Muscle of leg (tissue), 11 donors: ENCODE measurements around the gene PRR19. TPM values are rescaled to one million over a fixed set of nuclear protein-coding genes. Genes with fewer than 3 reads are reported as not detected.
A peak's percentile ranks its signal among the peaks of the same experiment; 100 is the strongest.

Source experiments
- DNase-seq: peaks from one replicate; pipeline ENCODE4 v3.0.0; 2013
- H3K27ac ChIP-seq: one replicate; pipeline ENCODE4 v1.5.1; 2013; ENCODE audit warnings: mild to moderate bottlenecking, low read length, control low read depth
- H3K27me3 ChIP-seq: one replicate; pipeline ENCODE4 v1.6.1; 2013; ENCODE audit warnings: low read length; ENCODE audit not compliant: control insufficient read depth, insufficient read depth
- H3K36me3 ChIP-seq: one replicate; pipeline ENCODE4 v1.6.1; 2013; ENCODE audit warnings: low read length; ENCODE audit not compliant: control insufficient read depth, insufficient read depth
- H3K4me1 ChIP-seq: one replicate; pipeline ENCODE4 v1.6.1; 2013; ENCODE audit warnings: low read length; ENCODE audit not compliant: control insufficient read depth, insufficient read depth
- H3K4me3 ChIP-seq: one replicate; pipeline ENCODE4 v1.5.1; 2013; ENCODE audit warnings: low read length, control low read depth
- H3K9me3 ChIP-seq: replicated peaks from 2 replicates; pipeline ENCODE4 v1.6.1; 2013; ENCODE audit warnings: low read depth, low read length; ENCODE audit not compliant: control insufficient read depth
- WGBS: methylation state at CpG from one replicate; pipeline ENCODE4 v1.1.5; 2013; ENCODE audit warnings: missing lambda C conversion rate; ENCODE audit not compliant: insufficient coverage; 5-methylcytosine and 5-hydroxymethylcytosine counted together
- polyA plus RNA-seq, 8 donors: library from polyadenylated mRNA; unstranded; fragments of 120-200 nt; gene quantifications; one replicate each; pipeline versions ENCODE4 v1.2.1 to v1.2.3, GENCODE V29; 2013; ENCODE audit warnings: inconsistent platforms in 1 of 8, low replicate concordance in 1 of 8; ENCODE audit not compliant: insufficient read length in 8 of 8, insufficient read depth in 1 of 8
- total RNA-seq: library from RNA; stranded (reverse); fragments of 120-200 nt; gene quantifications from one replicate; pipeline ENCODE4 v1.2.4, GENCODE V29; 2013

The PRR19 gene
- total and polyA plus RNA-seq, 9 donors: 0.27 to 1.4 (median 0.72) TPM

DNA sequence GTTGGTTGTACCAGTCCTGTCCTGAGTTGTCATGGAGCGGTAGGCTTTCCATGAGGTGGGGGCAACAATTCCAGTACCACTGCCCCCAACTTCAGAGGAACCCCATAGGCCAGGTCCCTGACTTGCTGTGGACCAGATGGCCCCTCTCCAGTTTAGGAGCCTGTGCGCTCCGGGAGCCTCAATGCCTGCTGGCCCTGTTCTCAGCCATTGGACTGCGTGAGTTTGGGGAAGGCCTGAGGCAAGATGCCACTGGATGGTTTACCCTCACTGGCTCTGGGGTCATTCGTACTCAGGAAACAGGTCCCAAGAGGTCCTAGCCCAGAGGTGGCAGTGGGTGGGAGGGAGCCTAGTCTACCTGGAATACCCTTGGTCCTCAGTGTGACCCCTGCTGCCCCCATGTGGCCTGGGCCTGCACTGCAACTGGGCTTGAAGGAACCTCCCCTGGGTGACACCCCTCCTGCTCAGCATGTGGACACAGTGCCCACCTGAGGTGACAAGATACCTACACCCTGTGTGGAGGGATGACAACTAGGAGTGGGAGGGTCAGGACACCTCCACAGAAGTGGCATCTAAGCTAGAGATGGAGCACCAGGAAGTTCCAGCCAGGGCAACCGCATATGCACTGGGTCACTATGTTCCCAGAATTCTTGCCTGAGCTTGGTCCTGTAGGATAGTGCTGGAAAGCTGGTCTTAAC, 6.0 kb upstream of the PRR19 start:
- Histone ChIP-seq H3K9me3 (no peaks in the 10 kb centered on the region), H3K4me1 (peaks cover 2% of the 10 kb centered on the region), H3K27ac (no peak overlapping the region), H3K4me3 (no peak overlapping the region), H3K27me3 (no peaks in the 10 kb centered on the region), H3K36me3 (peaks cover 54% of the 10 kb centered on the region)
- WGBS: 47% methylated on average over 4 of the region's 6 CpGs
- peak; percentile 75 for DNase-seq

DNA sequence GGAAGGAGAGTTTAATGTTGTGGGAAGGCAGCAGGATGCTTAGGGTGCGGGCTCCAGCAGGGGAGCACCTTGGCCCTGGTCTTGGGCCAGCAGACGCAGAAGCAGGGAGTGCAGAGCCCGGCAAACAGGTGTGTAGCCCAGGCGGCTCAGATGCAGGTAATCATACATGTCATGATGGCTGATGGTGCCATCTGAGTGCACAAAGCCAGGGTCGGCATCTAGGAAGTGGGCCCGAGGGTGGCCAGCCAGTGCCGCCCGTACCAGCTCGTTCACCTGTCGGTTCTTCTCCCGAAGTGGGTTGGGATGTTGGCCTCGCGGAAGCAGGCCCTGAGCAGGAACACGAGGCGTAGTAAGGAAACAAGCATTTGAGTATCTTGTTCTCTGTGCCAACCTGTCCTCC, 4.9 kb upstream of the PRR19 start:
- Histone ChIP-seq H3K27me3 (no peaks in the 10 kb centered on the region), H3K4me3 (no peak overlapping the region), H3K4me1 (peaks cover 7% of the 10 kb centered on the region), H3K27ac (no peak overlapping the region), H3K36me3 (peaks cover 43% of the 10 kb centered on the region), H3K9me3 (no peaks in the 10 kb centered on the region)
- DNase-seq: peak; percentile 11
- 86% methylated on average over 7 of the region's 15 CpGs for WGBS

DNA sequence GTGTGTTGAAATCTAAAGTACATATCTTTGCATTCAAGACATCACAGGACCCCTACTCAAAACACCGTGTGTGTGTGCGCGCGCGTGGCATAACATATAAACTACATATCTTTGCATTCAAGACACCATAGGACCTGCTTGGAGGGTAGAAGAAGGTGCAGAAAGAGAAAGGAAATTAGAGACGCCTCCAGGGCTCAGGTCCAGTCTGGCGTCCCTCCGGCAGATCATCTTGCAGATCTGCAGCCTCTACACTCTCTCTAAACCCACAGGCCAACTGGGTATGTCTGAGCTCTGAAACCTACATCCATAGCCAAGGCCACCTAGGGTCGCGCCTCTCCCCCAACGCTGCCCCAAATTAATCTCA, 1.2 kb downstream of the PRR19 start:
- 42% methylated on average over 3 of the region's 11 CpGs for WGBS
- peak overlapping the region; percentile 37 for H3K27ac ChIP-seq
- peaks cover 17% of the 10 kb centered on the region for H3K4me1 ChIP-seq
- no peaks in the 10 kb centered on the region for H3K9me3 ChIP-seq
- no peaks in the 10 kb centered on the region for H3K36me3 ChIP-seq
- H3K4me3 ChIP-seq: peak overlapping the region; percentile 70
- no peaks in the 10 kb centered on the region for H3K27me3 ChIP-seq
- no peak for DNase-seq

DNA sequence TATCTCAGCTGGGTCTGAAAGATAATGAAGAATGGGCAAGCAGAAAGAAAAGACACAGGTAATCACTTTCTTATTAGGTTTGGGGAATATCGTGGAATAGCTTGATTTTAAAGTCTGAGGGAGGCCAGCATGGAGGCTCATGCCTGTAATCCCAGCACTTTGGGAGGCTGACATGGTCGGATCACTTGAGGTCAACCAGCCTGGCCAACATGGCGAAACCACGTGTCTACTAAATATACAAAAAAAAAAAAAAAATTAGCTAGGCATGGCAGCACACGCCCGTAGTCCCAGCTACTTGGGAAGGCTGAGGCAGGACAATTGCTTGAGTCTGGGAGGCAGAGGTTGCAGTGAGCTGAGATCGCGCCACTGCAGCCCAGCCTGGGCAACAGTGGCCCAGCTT, 1.9 kb downstream of the PRR19 start:
- H3K4me3 ChIP-seq: no peak overlapping the region
- WGBS: 98% methylated on average over 5 of the region's 8 CpGs

DNA sequence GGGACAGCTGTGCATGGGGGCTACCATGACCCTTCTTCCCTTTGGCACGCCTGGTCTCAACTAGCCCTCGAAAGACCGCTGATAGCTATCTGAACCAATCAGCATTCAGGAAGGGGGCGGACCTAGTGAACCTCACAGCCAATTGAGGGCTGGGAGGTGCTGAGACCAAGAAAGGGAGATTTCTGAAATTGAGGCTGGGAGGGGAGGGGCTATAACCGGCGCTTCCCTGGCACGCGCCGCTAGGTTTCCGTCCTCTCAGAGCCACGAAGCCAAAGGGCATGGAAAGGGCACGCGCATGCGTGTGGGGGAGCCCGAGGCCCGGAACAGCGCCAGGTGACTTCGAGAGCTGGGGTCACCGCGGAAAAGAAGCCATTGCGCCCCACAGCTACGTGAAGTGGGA, 4.7 kb downstream of the PRR19 start:
- Histone ChIP-seq H3K4me3 (no peak overlapping the region), H3K27me3 (no peaks in the 10 kb centered on the region), H3K27ac (no peak overlapping the region), H3K4me1 (peaks cover 16% of the 10 kb centered on the region), H3K36me3 (no peaks in the 10 kb centered on the region), H3K9me3 (no peaks in the 10 kb centered on the region)
- DNase-seq: no peak
- 90% methylated on average over 17 of the region's 22 CpGs for WGBS

More for the DNA sequence above, 1.9 kb downstream of the PRR19 start:
- Histone ChIP-seq H3K27ac (no peak overlapping the region), H3K36me3 (no peaks in the 10 kb centered on the region), H3K9me3 (no peaks in the 10 kb centered on the region), H3K27me3 (no peaks in the 10 kb centered on the region), H3K4me1 (peaks cover 17% of the 10 kb centered on the region)
- no peak for DNase-seq

DNA sequence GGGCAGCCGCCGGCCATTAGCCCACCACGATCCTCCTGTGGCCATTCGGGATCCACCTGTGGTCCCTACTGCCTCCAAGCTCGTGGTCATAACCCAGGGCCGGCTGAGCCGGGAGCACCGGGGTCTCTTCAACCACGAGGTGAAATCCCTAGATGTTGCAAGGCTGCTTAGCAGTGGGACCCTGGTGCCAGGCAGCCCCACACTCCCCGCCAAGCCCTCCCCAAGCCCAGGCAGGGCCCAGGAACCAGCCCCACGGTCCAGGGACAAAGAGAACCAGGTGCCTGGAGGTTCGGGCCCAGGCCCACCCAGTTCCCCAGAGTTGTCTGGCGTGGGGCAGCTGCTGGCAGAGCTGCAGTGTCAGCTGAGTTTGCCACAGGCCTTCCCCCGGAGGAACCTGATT, 7.8 kb downstream of the PRR19 start:
- Histone ChIP-seq H3K4me3 (no peak overlapping the region), H3K9me3 (no peaks in the 10 kb centered on the region), H3K4me1 (peaks cover 3% of the 10 kb centered on the region), H3K36me3 (no peaks in the 10 kb centered on the region), H3K27ac (no peak overlapping the region), H3K27me3 (peaks cover 26% of the 10 kb centered on the region)
- 90% methylated on average over 13 of the region's 14 CpGs for WGBS
- no peak for DNase-seq

DNA sequence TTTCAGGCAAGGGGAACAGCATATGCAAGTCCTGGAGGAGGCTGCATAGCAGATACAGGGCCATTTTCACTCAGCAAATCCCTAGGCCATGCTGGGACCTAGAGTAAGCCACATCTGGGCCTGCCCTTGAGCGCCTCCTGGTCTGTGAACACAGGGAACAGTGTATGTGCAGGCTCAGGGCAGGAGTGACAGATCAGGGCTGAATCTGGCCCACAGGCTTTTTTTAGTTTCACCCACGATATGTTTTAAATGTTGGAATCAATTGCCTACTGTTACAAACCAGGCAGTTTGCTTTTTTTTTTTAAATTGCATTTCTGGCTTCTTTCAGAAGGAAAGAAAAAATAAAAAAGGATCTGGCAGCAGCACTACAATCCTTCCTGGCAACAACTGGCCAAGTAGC, 9.7 kb downstream of the PRR19 start:
- Histone ChIP-seq H3K4me1 (peaks cover 3% of the 10 kb centered on the region), H3K36me3 (no peaks in the 10 kb centered on the region), H3K9me3 (no peaks in the 10 kb centered on the region), H3K27me3 (peaks cover 35% of the 10 kb centered on the region), H3K27ac (no peak overlapping the region), H3K4me3 (no peak overlapping the region)
- no peak for DNase-seq
- 67% methylated on average over 1 of the region's 2 CpGs for WGBS

DNA sequence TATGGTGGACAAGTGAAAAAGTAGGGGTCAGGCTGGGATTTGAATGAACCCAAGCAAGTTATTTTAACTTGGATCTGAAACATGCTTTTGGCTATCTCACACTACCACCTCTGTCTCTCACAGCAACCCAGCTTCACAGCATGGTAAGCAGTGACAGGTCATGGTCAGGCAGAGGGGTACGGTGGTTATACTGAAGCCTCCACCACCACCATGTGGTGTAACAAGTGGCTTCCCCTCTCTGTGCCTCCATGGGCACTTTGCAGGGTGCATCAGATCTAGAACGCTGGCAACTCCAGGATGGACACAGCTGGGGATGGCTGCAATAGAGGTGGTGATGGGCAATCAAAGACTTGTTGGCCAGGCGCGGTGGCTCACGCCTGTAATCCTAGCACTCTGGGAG, 10.4 kb downstream of the PRR19 start:
- Histone ChIP-seq H3K9me3 (no peaks in the 10 kb centered on the region), H3K4me1 (peaks cover 3% of the 10 kb centered on the region), H3K27ac (no peak overlapping the region), H3K36me3 (no peaks in the 10 kb centered on the region), H3K4me3 (no peak overlapping the region), H3K27me3 (peaks cover 38% of the 10 kb centered on the region)
- no peak for DNase-seq
- 91% methylated on average over 4 of the region's 5 CpGs for WGBS

DNA sequence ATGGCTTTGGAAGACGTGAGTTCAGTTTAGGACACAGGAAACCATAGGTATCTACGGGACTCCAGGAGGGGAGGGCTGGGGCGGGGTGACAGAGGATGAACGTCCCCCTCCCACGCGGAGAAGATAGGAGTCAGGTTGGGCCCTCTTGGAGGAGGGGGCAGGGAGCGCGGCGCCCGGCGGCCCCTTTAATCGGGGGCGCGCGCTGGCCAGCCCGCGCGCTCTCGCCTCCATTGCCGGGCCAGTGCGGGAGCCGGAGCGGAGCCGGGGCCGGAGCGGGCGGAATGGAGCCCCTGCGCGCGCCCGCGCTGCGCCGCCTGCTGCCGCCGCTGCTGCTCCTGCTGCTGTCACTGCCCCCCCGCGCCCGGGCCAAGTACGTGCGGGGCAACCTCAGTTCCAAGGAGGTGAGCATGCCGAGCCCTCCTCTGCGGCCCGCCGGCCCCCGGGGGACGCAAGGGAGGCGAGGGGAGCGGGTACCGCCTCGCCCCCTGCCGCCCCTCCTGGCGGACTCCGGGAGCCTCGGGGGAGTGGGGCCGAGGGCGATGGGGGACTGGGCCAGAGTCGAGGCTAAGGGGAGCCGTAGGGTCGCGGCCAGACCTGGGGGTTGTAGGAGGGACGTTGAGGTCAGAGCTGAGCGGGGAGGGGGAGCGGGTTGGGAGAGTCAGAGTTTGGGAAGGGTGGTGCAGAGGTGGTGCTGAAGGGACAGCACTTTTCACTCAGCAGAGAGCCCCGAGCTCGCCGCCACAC, 11.3 kb downstream of the PRR19 start, which contains the start of gene TMEM145:
TSS of gene TMEM145 (plus strand) at position 214 of the 744 bp plus-strand sequence. CDS start at position 282, 68 bp downstream.
- peaks cover 38% of the 10 kb centered on the region for H3K27me3 ChIP-seq
- WGBS: 1% methylated on average over 62 of the region's 67 CpGs

DNA sequence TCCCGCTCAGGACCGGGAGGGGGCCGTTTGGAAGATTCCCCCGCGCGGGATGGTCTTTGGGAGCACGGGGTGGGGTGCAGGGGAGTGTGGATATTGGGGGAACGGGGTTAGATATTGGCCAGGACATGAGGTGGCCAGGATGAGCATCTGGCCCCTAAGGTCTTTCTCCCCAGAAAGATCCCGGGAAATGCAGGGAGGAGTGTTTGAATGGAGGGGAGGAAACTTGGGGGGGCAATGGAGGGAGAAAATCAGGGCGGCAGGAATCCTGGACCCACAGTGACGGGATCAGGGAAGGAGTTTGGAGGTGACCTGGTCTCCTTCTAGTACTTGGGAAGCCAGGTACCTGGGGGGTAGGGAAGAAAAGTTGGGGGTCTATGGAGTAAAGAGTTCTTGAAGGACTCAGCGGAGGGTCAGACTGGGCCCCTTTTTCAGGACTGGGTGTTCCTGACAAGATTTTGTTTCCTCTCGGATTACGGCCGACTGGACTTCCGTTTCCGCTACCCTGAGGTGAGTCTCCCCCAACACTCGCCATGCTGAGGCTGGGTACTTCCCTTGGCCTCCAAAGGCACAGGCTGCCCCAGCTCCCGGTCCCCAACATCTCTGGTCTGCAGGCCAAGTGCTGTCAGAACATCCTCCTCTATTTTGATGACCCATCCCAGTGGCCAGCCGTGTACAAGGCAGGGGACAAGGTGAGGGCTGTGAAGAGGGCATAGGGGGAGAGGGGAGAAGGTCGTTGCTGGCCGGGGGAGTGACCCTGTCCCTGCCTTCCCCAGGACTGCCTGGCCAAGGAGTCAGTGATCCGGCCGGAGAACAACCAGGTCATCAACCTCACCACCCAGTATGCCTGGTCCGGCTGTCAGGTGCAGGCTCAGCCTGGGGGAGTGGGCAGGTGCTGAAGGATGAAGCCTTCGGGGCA, 12.2 kb downstream of the PRR19 start:
- no peak for DNase-seq
- Histone ChIP-seq H3K4me3 (no peak overlapping the region), H3K27ac (no peak overlapping the region), H3K36me3 (no peaks in the 10 kb centered on the region), H3K4me1 (peaks cover 3% of the 10 kb centered on the region), H3K9me3 (no peaks in the 10 kb centered on the region), H3K27me3 (peaks cover 38% of the 10 kb centered on the region)
- WGBS: 14% methylated on average over 21 of the region's 26 CpGs

More for the DNA sequence above, 11.3 kb downstream of the PRR19 start, which contains the start of gene TMEM145:
- DNase-seq: peak; percentile 74
- Histone ChIP-seq H3K4me1 (peaks cover 3% of the 10 kb centered on the region), H3K9me3 (no peaks in the 10 kb centered on the region), H3K27ac (no peak within 1 kb of the TSS), H3K36me3 (no peaks in the 10 kb centered on the region), H3K4me3 (peak within 1 kb of the TSS; percentile 30)
